ENCODE results near the gene EXOC4.

The EXOC4 gene

GRCh38 chr7:133331861-133332260 lies 79.0 kb downstream of the EXOC4 start:
- ChIA-PET POLR2A (no interaction called here), CTCF (interaction anchor here (1.1 kb wide), 1 partner anchor 10 kb away, joined by 3 read pairs; no protein-coding TSS in a partner anchor)
- TF ChIP-seq CTCF (IDR thresholded peaks at IDR 0.05; ENCODE audit: control extremely low read depth, extremely low read depth, low read depth, missing control alignments), result no peak
- no peak for DNase-seq (ENCODE audit: extremely low spot score)

GRCh38 chr7:133339772-133340171 lies 86.9 kb downstream of the EXOC4 start:
- TF ChIP-seq CTCF (IDR thresholded peaks at IDR 0.05; ENCODE audit: control extremely low read depth, extremely low read depth, low read depth, missing control alignments), result no peak

GRCh38 chr7:133344275-133344674 lies 91.4 kb downstream of the EXOC4 start:
- CTCF ChIA-PET, result interaction anchor here (0.7 to 1.7 kb wide), 10 partner anchors 9 to 1026 kb away, joined by 3 to 7 read pairs (median 4); no protein-coding TSS in a partner anchor
- peak; percentile 13 for TF ChIP-seq CTCF (IDR thresholded peaks at IDR 0.05; ENCODE audit: control extremely low read depth, extremely low read depth, low read depth, missing control alignments)
- DNase-seq (ENCODE audit: extremely low spot score), result no peak
- POLR2A ChIA-PET, result no interaction called here

More at GRCh38 chr7:133339772-133340171, 86.9 kb downstream of the EXOC4 start:
- CTCF ChIA-PET, result no interaction called here
- no peak for DNase-seq (ENCODE audit: extremely low spot score)
- POLR2A ChIA-PET, result no interaction called here

GRCh38 chr7:133345690-133346421 lies 93.0 kb downstream of the EXOC4 start:
- ChIA-PET POLR2A (no interaction called here), CTCF (interaction anchor here (1.1 to 1.7 kb wide), 2 partner anchors 8 to 24 kb away, joined by 4 to 5 read pairs; no protein-coding TSS in a partner anchor)
- TF ChIP-seq CTCF (IDR thresholded peaks at IDR 0.05; ENCODE audit: control extremely low read depth, extremely low read depth, low read depth, missing control alignments), result no peak
- no peak for DNase-seq (ENCODE audit: extremely low spot score)

GRCh38 chr7:133348250-133348649 lies 95.4 kb downstream of the EXOC4 start:
- CTCF ChIA-PET, result interaction anchor here (0.9 kb wide), 1 partner anchor 15 kb away, joined by 4 read pairs; no protein-coding TSS in a partner anchor
- DNase-seq (ENCODE audit: extremely low spot score), result no peak
- TF ChIP-seq CTCF (IDR thresholded peaks at IDR 0.05; ENCODE audit: control extremely low read depth, extremely low read depth, low read depth, missing control alignments), result no peak
- POLR2A ChIA-PET, result no interaction called here

- ChIA-PET CTCF (interaction anchor here (0.9 kb wide), 1 partner anchor 14 kb away, joined by 4 read pairs; no protein-coding TSS in a partner anchor), POLR2A (no interaction called here)
- no peak for DNase-seq (ENCODE audit: extremely low spot score)
- TF ChIP-seq CTCF (IDR thresholded peaks at IDR 0.05; ENCODE audit: control extremely low read depth, extremely low read depth, low read depth, missing control alignments), result no peak
Measured at GRCh38 chr7:133349101-133349500, 96.2 kb downstream of the EXOC4 start.

Data from GM10248 (cell line).